ENCODE data around the gene CCT8L2.
"Not testable (repeated sequence)": the region's sequence is repeated elsewhere in the genome, so short reads cannot be mapped to it uniquely, and the experiment has no call there.

CCT8L2 gene

DNA sequence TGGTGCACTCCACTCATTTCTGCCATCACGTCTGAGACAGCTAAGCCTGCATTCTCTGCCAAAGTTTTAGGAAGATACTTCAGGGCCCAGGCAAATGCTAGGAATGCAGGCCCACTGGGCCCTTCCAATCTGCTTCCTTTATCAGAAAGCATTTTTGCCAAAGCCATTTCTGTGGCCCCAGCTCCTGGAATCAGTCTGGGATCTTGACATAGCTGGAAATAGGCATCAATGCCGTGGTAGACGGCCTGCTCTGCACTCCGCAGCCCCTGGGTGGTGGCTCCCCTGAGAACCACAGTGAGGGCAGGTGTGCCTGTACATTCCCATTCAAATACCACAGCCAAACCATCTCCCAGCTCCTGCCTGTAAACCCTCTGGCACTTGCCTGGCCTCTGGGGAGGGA, 1.5 kb downstream of the CCT8L2 start:
- H3K4me3 ChIP-seq (ENCODE audit: low read depth in 1 of 2, low read length in 2 of 2); H3K36me3 ChIP-seq (ENCODE audit: control insufficient read depth in 1 of 2, insufficient read depth in 2 of 2, low read length in 2 of 2); H3K27ac ChIP-seq (ENCODE audit: low read length); H3K9me3 ChIP-seq (ENCODE audit: control insufficient read depth in 1 of 2, low read length in 2 of 2); H3K4me1 ChIP-seq (ENCODE audit: control insufficient read depth in 1 of 2, insufficient read depth in 2 of 2, low read length in 2 of 2); H3K27me3 ChIP-seq (ENCODE audit: low read depth, low read length): not testable (repeated sequence)

DNA sequence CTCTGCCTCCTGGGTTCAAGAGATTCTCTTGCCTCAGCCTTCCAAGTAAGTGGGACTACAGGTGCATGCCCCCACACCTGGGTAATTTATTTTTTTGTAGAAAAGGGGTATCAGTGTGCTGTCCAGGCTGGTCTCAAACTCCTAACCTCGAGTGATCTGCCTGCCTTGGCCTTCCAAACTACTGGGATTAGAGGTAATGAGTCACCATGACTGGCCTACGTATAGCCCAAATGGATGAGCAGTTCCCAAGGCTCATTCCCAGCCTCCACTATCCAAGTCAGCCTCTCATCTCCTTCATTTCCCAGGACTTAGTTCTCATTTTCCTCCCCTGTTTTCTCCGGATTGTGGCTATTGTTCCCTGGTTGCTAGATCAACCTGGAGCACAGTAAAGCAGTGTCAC, 5.6 kb downstream of the CCT8L2 start:
- H3K9me3 ChIP-seq (ENCODE audit: control insufficient read depth in 1 of 2, low read length in 2 of 2): no peaks in the 10 kb centered on the region
- no peaks in the 10 kb centered on the region for H3K4me1 ChIP-seq (ENCODE audit: control insufficient read depth in 1 of 2, insufficient read depth in 2 of 2, low read length in 2 of 2)
- no peaks in the 10 kb centered on the region for H3K36me3 ChIP-seq (ENCODE audit: control insufficient read depth in 1 of 2, insufficient read depth in 2 of 2, low read length in 2 of 2)
- H3K4me3 ChIP-seq (ENCODE audit: low read depth in 1 of 2, low read length in 2 of 2): no peak overlapping the region
- no peak overlapping the region for H3K27ac ChIP-seq (ENCODE audit: low read length)
- H3K27me3 ChIP-seq (ENCODE audit: low read depth, low read length): no peaks in the 10 kb centered on the region

DNA sequence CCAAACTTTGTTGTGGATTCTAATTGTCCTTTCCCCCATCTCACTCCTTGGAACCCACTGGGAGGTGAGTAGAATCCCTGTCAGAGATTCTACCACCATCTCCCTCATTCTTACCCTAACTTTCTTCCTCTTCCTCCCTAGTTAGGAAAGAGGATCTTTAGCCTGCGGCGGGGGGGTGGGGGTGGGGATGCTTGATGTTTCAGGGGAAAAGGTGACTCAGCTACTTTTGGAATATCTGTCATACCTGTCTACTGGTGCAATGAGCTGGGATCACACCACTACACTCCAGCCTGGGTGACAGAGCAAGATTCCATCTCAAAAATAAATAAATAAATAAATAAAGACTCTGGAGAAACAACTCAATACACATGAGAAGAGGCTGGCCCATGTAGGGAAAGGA, 6.4 kb downstream of the CCT8L2 start:
- no peaks in the 10 kb centered on the region for H3K27me3 ChIP-seq (ENCODE audit: low read depth, low read length)

DNA sequence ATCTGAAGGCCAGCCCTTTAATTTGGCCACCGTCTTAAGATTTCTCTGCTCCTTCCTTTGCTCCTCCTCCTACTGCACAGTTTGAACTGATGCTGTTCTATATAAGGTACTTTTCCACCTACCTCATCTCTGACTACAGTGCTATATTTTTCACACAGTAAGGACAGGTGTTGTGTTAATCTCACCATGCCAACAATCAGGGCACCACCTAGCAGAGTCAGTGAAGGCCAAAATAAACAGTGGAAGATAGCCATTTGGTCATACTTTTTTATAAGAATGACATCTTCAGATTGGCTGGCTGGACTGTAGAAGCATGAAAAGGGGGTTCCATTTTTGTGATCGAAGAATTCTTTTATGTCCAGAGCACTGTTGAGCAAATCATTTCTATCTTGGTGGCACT, 11.7 kb downstream of the CCT8L2 start:
- not testable (repeated sequence) for H3K4me3 ChIP-seq (ENCODE audit: low read depth in 1 of 2, low read length in 2 of 2); H3K27me3 ChIP-seq (ENCODE audit: low read depth, low read length); H3K36me3 ChIP-seq (ENCODE audit: control insufficient read depth in 1 of 2, insufficient read depth in 2 of 2, low read length in 2 of 2); H3K27ac ChIP-seq (ENCODE audit: low read length); H3K9me3 ChIP-seq (ENCODE audit: control insufficient read depth in 1 of 2, low read length in 2 of 2); H3K4me1 ChIP-seq (ENCODE audit: control insufficient read depth in 1 of 2, insufficient read depth in 2 of 2, low read length in 2 of 2)

More for the DNA sequence above, 6.4 kb downstream of the CCT8L2 start:
- H3K27ac ChIP-seq (ENCODE audit: low read length): no peak overlapping the region
- no peaks in the 10 kb centered on the region for H3K4me1 ChIP-seq (ENCODE audit: control insufficient read depth in 1 of 2, insufficient read depth in 2 of 2, low read length in 2 of 2)
- H3K36me3 ChIP-seq (ENCODE audit: control insufficient read depth in 1 of 2, insufficient read depth in 2 of 2, low read length in 2 of 2): no peaks in the 10 kb centered on the region
- no peaks in the 10 kb centered on the region for H3K9me3 ChIP-seq (ENCODE audit: control insufficient read depth in 1 of 2, low read length in 2 of 2)
- no peak overlapping the region for H3K4me3 ChIP-seq (ENCODE audit: low read depth in 1 of 2, low read length in 2 of 2)

DNA sequence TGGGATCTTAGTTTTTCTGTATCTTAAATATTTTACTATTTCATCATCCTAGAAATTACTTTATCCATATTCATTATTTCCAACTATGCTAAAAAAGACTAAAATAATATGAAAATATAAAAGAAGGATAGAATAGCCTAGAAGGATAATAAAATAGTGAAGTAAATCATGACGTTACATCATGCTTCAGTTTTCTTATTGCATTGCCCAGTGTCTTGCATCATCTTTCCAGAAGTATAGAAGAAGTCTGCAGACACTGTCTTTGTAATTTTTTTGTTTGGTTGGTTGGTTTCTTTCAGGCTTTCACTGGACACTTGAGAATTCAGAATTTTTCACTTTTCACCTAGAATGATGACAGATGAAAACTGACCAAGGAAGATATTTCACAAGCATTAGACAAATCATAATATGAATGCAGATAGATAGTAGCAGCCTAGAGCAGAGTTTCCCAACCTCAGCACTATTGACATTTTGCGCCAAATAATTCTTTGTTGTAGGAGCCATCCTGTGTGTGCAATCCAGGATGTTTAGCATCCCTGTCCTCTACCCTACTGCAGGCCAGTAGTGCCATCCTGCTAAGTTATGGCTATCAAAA, 23.3 kb downstream of the CCT8L2 start:
- H3K36me3 ChIP-seq (ENCODE audit: control insufficient read depth in 1 of 2, insufficient read depth in 2 of 2, low read length in 2 of 2); H3K9me3 ChIP-seq (ENCODE audit: control insufficient read depth in 1 of 2, low read length in 2 of 2); H3K27ac ChIP-seq (ENCODE audit: low read length); H3K27me3 ChIP-seq (ENCODE audit: low read depth, low read length); H3K4me1 ChIP-seq (ENCODE audit: control insufficient read depth in 1 of 2, insufficient read depth in 2 of 2, low read length in 2 of 2); H3K4me3 ChIP-seq (ENCODE audit: low read depth in 1 of 2, low read length in 2 of 2): not testable (repeated sequence)

DNA sequence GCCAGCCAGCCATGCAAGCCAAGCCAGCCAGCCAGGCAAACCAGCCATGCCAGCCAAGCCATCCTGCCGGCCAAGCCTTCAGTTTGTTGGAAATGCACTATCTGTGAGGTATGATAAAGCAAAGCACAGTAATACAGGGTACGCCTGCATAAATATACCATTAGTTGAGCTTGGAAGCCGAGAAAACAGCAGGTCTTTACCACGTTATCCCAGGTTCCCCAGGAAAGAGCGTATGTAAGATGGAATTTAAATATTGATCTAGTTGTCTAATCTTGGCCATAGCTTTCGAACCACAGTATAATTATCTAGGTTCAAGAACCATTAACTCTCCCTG, 24.2 kb downstream of the CCT8L2 start:
- no peaks in the 10 kb centered on the region for H3K4me1 ChIP-seq (ENCODE audit: control insufficient read depth in 1 of 2, insufficient read depth in 2 of 2, low read length in 2 of 2)
- H3K9me3 ChIP-seq (ENCODE audit: control insufficient read depth in 1 of 2, low read length in 2 of 2): peaks cover 0 to 8% of the 10 kb centered on the region in 2 donors
- H3K27ac ChIP-seq (ENCODE audit: low read length): no peak overlapping the region
- H3K36me3 ChIP-seq (ENCODE audit: control insufficient read depth in 1 of 2, insufficient read depth in 2 of 2, low read length in 2 of 2): no peaks in the 10 kb centered on the region
- H3K27me3 ChIP-seq (ENCODE audit: low read depth, low read length): no peaks in the 10 kb centered on the region
- H3K4me3 ChIP-seq (ENCODE audit: low read depth in 1 of 2, low read length in 2 of 2): no peak overlapping the region

DNA sequence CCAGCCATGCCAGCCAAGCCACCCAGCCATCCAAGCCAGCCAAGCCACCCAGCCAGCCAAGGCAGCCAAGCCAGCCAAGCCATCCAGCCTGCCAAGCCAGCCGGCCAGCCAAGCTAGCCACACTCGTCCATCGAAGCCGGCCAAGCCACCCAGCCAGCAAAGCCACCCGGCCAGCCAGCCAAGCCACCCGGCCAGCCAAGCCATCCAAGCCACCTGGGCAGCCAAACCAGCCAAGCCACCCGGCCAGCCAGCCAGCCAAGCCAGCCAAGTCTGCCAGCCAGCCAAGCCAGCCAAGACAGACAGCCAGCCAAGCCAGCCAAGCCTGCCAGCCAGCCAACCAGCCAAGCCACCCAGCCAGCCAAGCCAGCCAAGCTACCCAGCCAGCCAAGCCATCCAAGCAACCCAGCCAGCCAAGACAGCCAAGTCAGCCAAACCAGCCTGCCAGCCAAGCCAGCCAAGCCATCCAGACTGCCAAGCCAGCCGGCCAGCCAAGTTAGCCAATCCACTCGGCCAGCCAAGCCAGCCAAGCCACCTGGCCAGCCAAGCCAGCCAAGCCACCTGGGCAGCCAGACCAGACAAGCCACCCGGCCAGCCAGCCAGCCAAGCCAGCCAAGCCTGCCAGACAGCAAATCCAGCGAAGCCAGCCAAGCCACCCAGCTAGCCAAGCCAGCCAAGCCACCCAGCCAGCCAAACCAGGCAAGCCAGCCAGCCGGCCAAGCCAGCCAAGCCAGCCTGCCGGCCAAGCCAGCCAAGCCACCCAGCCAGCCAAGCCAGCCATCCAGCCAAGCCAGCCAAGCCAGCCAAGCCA, 24.8 kb downstream of the CCT8L2 start:
- not testable (repeated sequence) for H3K27ac ChIP-seq (ENCODE audit: low read length); H3K36me3 ChIP-seq (ENCODE audit: control insufficient read depth in 1 of 2, insufficient read depth in 2 of 2, low read length in 2 of 2); H3K27me3 ChIP-seq (ENCODE audit: low read depth, low read length); H3K9me3 ChIP-seq (ENCODE audit: control insufficient read depth in 1 of 2, low read length in 2 of 2); H3K4me1 ChIP-seq (ENCODE audit: control insufficient read depth in 1 of 2, insufficient read depth in 2 of 2, low read length in 2 of 2); H3K4me3 ChIP-seq (ENCODE audit: low read depth in 1 of 2, low read length in 2 of 2)

DNA sequence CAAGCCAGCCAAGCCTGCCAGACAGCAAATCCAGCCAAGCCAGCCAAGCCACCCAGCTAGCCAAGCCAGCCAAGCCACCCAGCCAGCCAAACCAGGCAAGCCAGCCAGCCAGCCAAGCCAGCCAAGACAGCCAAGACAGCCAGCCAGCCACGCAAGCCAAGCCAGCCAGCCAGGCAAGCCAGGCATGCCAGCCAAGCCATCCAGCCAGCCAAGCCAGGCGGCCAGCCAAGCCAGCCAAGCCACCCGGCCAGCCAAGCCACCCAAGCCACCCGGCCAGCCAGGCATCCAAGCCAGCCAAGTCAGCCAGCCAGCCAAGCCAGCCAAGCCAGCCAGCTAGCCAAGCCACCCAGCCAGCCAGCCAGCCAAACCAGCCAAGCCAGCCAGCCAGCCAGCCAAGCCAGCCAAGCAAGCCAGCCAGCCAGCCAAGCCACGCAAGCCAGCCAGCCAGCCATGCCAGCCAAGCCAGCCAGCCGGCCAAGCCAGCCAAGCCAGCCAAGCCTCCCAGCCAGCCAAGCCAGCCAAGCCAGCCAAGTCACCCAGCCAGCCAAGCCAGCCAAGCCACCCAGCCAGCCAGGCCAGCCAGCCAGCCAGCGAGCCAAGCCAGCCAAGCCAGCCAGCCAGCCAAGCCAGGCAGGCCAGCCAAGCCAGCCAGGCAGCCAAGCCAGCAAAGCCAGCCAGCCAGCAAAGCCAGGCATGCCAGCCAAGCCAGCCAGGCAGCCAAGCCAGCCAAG, 26.0 kb downstream of the CCT8L2 start:
- not testable (repeated sequence) for H3K27ac ChIP-seq (ENCODE audit: low read length); H3K4me1 ChIP-seq (ENCODE audit: control insufficient read depth in 1 of 2, insufficient read depth in 2 of 2, low read length in 2 of 2); H3K36me3 ChIP-seq (ENCODE audit: control insufficient read depth in 1 of 2, insufficient read depth in 2 of 2, low read length in 2 of 2); H3K27me3 ChIP-seq (ENCODE audit: low read depth, low read length); H3K9me3 ChIP-seq (ENCODE audit: control insufficient read depth in 1 of 2, low read length in 2 of 2); H3K4me3 ChIP-seq (ENCODE audit: low read depth in 1 of 2, low read length in 2 of 2)

DNA sequence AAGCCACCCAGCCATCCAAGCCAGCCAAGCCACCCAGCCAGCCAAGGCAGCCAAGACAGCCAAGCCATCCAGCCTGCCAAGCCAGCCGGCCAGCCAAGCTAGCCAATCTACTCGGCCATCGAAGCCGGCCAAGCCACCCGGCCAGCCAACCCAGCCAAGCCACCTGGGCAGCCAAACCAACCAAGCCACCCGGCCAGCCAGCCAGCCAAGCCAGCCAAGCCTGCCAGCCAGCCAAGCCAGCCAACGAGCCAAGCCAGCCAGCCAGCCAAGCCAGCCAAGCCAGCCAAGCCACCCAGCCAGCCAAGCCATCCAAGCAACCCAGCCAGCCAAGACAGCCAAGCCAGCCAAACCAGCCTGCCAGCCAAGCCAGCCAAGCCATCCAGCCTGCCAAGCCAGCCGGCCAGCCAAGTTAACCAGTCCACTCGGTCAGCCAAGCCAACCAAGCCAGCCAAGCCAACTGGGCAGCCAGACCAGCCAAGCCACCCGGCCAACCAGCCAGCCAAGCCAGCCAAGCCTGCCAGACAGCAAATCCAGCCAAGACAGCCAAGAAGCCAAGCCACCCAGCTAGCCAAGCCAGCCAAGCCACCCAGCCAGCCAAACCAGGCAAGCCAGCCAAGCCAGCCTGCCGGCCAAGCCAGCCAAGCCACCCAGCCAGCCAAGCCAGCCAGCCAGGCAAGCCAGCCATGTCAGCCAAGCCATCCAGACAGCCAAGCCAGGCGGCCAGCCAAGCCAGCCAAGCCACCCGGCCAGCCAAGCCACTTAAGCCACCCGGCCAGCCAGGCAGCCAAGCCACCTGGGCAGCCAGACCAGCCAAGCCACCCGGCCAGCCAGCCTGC, 26.8 kb downstream of the CCT8L2 start:
- not testable (repeated sequence) for H3K27me3 ChIP-seq (ENCODE audit: low read depth, low read length); H3K36me3 ChIP-seq (ENCODE audit: control insufficient read depth in 1 of 2, insufficient read depth in 2 of 2, low read length in 2 of 2); H3K9me3 ChIP-seq (ENCODE audit: control insufficient read depth in 1 of 2, low read length in 2 of 2); H3K27ac ChIP-seq (ENCODE audit: low read length); H3K4me1 ChIP-seq (ENCODE audit: control insufficient read depth in 1 of 2, insufficient read depth in 2 of 2, low read length in 2 of 2); H3K4me3 ChIP-seq (ENCODE audit: low read depth in 1 of 2, low read length in 2 of 2)

DNA sequence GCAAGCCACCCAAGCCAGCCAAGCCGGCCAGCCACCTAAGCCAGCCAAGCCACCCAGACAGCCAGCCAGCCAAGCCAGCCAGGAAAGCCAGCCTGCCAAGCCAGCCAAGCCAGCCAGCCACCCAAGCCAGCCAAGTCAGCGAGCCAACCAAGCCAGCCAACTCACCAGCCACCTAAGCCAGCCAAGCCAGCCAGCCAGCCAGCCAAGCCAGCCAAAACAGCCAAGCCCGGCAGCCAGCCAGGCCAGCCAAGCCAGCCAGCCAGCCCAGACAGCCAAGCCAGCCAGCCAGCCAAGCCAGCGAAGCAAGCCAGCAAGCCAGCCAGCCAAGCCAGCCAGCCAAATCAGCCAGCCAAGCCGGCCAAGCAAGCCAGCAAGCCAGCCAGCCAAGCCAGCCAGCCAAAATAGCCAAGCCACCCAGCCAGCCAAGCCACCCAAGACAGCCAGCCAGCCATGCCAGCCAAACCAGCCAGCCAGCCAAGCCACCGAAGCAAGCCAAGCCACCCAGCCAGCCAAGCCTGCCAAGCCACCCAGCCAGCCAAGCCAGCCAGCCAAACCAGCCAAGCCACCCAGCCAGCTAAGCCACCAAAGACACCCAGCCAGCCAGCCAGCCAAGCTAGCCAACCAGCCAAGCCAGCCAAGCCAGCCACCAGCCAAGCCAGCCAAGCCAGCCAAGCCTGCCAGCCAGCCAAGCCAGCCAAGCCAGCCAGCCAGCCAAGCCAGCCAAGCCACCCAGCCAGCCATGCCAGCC, 27.6 kb downstream of the CCT8L2 start:
- not testable (repeated sequence) for H3K27ac ChIP-seq (ENCODE audit: low read length); H3K27me3 ChIP-seq (ENCODE audit: low read depth, low read length); H3K9me3 ChIP-seq (ENCODE audit: control insufficient read depth in 1 of 2, low read length in 2 of 2); H3K4me3 ChIP-seq (ENCODE audit: low read depth in 1 of 2, low read length in 2 of 2); H3K36me3 ChIP-seq (ENCODE audit: control insufficient read depth in 1 of 2, insufficient read depth in 2 of 2, low read length in 2 of 2); H3K4me1 ChIP-seq (ENCODE audit: control insufficient read depth in 1 of 2, insufficient read depth in 2 of 2, low read length in 2 of 2)
